Neural cell (in vitro differentiated cells): Measurements from ENCODE around the gene GRIN3A. TPM values are rescaled to one million over a fixed set of nuclear protein-coding genes. Genes with fewer than 3 reads are reported as not detected.

Experiments used
- H2AFZ ChIP-seq: fragments of 200-600, 300-800 bp; sonication (generic), shearing (Covaris generic); 2 replicates; pipeline ENCODE4 v1.6.0; 2014; ENCODE audit warnings: low read depth, mild to moderate bottlenecking, antibody characterized with exemption, low read length, moderate library complexity
- H3F3A ChIP-seq: fragments of 200-600 bp; shearing (Covaris generic); 2 replicates; pipeline ENCODE4 v1.6.1; 2016; ENCODE audit warnings: mild to moderate bottlenecking, moderate library complexity, mixed read lengths, antibody characterized with exemption, low read length; ENCODE audit not compliant: insufficient read depth, poor library complexity, severe bottlenecking
- H3K27ac ChIP-seq: fragments of 200-600, 300-800 bp; sonication (generic), shearing (Covaris generic); 2 replicates; pipeline ENCODE4 v1.5.1; 2014; ENCODE audit warnings: mild to moderate bottlenecking, low read length, moderate library complexity
- H3K27me3 ChIP-seq: fragments of 300-800, 200-600 bp; sonication (generic), shearing (Covaris generic); 2 replicates; pipeline ENCODE4 v1.6.0; 2014; ENCODE audit warnings: mild to moderate bottlenecking, low read depth, low read length, moderate library complexity; ENCODE audit not compliant: insufficient read depth
- H3K36me3 ChIP-seq: fragments of 300-800, 200-600 bp; sonication (generic), shearing (Covaris generic); 2 replicates; pipeline ENCODE4 v1.5.1; 2014; ENCODE audit warnings: mild to moderate bottlenecking, antibody characterized with exemption, low read length, moderate library complexity; ENCODE audit not compliant: insufficient read depth
- H3K4me2 ChIP-seq: fragments of 300-800, 200-600 bp; sonication (generic), shearing (Covaris generic); 2 replicates; pipeline ENCODE4 v1.6.0; 2014; ENCODE audit warnings: mild to moderate bottlenecking, low read length
- H3K4me3 ChIP-seq: fragments of 300-800, 200-600 bp; sonication (generic), shearing (Covaris generic); 2 replicates; pipeline ENCODE4 v1.5.1; 2014; ENCODE audit warnings: mild to moderate bottlenecking, low read length, moderate library complexity
- H3K79me2 ChIP-seq: fragments of 200-600 bp; shearing (Covaris generic); replicated peaks from 2 replicates; pipeline ENCODE4 v1.6.0; 2014; ENCODE audit warnings: mild to moderate bottlenecking, low read length, moderate library complexity; ENCODE audit not compliant: insufficient read depth
- H3K9ac ChIP-seq: fragments of 300-800, 200-600 bp; sonication (generic), shearing (Covaris generic); 2 replicates; pipeline ENCODE4 v1.6.1; 2016; ENCODE audit warnings: mild to moderate bottlenecking, low read length, mixed read lengths
- H3K9me2 ChIP-seq: fragments of 200-600 bp; shearing (Covaris generic); 2 replicates; pipeline ENCODE4 v1.6.1; 2016; ENCODE audit warnings: mild to moderate bottlenecking, low read length, mixed read lengths; ENCODE audit not compliant: insufficient read depth
- H3K9me3 ChIP-seq: fragments of 200-600, 300-800 bp; sonication (generic), shearing (Covaris generic); 2 replicates; pipeline ENCODE4 v1.6.1; 2016; ENCODE audit warnings: mild to moderate bottlenecking, mixed run types, low read length, moderate library complexity, mixed read lengths
- H4K20me1 ChIP-seq: fragments of 200-600 bp; shearing (Covaris generic); 2 replicates; pipeline ENCODE4 v1.6.1; 2016; ENCODE audit warnings: mild to moderate bottlenecking, mixed run types; ENCODE audit not compliant: insufficient read depth
- CTCF ChIP-seq: fragments of 450-650 bp; IDR thresholded peaks from 2 replicates; pipeline ENCODE4 v1.5.1; 2014; ENCODE audit warnings: antibody characterized with exemption, mild to moderate bottlenecking, moderate library complexity; ENCODE audit not compliant: poor library complexity, severe bottlenecking
- EP300 ChIP-seq: fragments of 450-650 bp; conservative IDR thresholded peaks from 2 replicates; pipeline ENCODE4 v1.6.1; 2014; ENCODE audit warnings: antibody characterized with exemption, mild to moderate bottlenecking, moderate library complexity; ENCODE audit not compliant: poor library complexity, severe bottlenecking
- EZH2 ChIP-seq: fragments of 200-600, 300-800 bp; shearing (Covaris generic), sonication (generic); IDR thresholded peaks from 2 replicates; pipeline ENCODE4 v1.6.1; 2014; ENCODE audit warnings: antibody characterized with exemption, low read length, borderline replicate concordance, mild to moderate bottlenecking; ENCODE audit not compliant: insufficient read depth, poor library complexity, severe bottlenecking
- MXI1 ChIP-seq: fragments of 450-650 bp; conservative IDR thresholded peaks from 2 replicates; pipeline ENCODE4 v1.6.1; 2014; ENCODE audit warnings: antibody characterized with exemption, mild to moderate bottlenecking; ENCODE audit not compliant: poor library complexity, severe bottlenecking
- POLR2AphosphoS5 ChIP-seq: IDR thresholded peaks from 2 replicates; pipeline ENCODE4 v1.6.1; 2012
- RAD21 ChIP-seq: fragments of 450-650 bp; conservative IDR thresholded peaks from 2 replicates; pipeline ENCODE4 v1.6.1; 2014; ENCODE audit warnings: antibody characterized with exemption, mild to moderate bottlenecking, moderate library complexity
- SMC3 ChIP-seq: fragments of 450-650 bp; conservative IDR thresholded peaks from 2 replicates; pipeline ENCODE4 v1.6.1; 2014; ENCODE audit warnings: antibody characterized with exemption, mild to moderate bottlenecking, moderate library complexity; ENCODE audit not compliant: poor library complexity
- TAF1 ChIP-seq: IDR thresholded peaks from 2 replicates; pipeline ENCODE4 v1.6.1; 2012; ENCODE audit warnings: low read depth
- polyA plus RNA-seq: library from polyadenylated mRNA; depleted of rRNA; stranded (reverse); fragments of >200 nt; gene quantifications from 2 replicates; pipeline ENCODE4 v1.2.3, GENCODE V29; 2014
- TF ChIP-seq, protein P1 (sequence below): IDR thresholded peaks from 2 replicates; pipeline ENCODE4 v1.6.1; 2012; ENCODE audit warnings: borderline replicate concordance

Gene GRIN3A
- polyA plus RNA-seq, 1 donor from 2014 or later, result 0.59 TPM

GRCh38 chr9:101677861-101678260 lies 60.6 kb downstream of the GRIN3A start:
- Histone ChIP-seq H3K9me2 (no peaks in the 10 kb centered on the region), H4K20me1 (no peaks in the 10 kb centered on the region), H3K36me3 (no peaks in the 10 kb centered on the region), H3K9me3 (no peaks in the 10 kb centered on the region), H3K27me3 (no peaks in the 10 kb centered on the region), H3F3A (no peaks in the 10 kb centered on the region), H3K79me2 (no peaks in the 10 kb centered on the region), H3K9ac (no peak overlapping the region), H3K4me3 (no peak overlapping the region), H2AFZ (no peak overlapping the region), H3K27ac (no peak overlapping the region), H3K4me2 (no peak overlapping the region)
- TF ChIP-seq MXI1 (no peak), SMC3 (no peak), EZH2 (no peak), RAD21 (no peak), TAF1 (no peak), CTCF (no peak), POLR2AphosphoS5 (no peak), EP300 (no peak)
- TF ChIP-seq, protein P1, sequence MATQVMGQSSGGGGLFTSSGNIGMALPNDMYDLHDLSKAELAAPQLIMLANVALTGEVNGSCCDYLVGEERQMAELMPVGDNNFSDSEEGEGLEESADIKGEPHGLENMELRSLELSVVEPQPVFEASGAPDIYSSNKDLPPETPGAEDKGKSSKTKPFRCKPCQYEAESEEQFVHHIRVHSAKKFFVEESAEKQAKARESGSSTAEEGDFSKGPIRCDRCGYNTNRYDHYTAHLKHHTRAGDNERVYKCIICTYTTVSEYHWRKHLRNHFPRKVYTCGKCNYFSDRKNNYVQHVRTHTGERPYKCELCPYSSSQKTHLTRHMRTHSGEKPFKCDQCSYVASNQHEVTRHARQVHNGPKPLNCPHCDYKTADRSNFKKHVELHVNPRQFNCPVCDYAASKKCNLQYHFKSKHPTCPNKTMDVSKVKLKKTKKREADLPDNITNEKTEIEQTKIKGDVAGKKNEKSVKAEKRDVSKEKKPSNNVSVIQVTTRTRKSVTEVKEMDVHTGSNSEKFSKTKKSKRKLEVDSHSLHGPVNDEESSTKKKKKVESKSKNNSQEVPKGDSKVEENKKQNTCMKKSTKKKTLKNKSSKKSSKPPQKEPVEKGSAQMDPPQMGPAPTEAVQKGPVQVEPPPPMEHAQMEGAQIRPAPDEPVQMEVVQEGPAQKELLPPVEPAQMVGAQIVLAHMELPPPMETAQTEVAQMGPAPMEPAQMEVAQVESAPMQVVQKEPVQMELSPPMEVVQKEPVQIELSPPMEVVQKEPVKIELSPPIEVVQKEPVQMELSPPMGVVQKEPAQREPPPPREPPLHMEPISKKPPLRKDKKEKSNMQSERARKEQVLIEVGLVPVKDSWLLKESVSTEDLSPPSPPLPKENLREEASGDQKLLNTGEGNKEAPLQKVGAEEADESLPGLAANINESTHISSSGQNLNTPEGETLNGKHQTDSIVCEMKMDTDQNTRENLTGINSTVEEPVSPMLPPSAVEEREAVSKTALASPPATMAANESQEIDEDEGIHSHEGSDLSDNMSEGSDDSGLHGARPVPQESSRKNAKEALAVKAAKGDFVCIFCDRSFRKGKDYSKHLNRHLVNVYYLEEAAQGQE, result no peak

- Histone ChIP-seq H3K4me2 (no peak overlapping the region), H3K27me3 (no peaks in the 10 kb centered on the region), H3K36me3 (no peaks in the 10 kb centered on the region), H3K27ac (no peak overlapping the region), H3F3A (no peaks in the 10 kb centered on the region), H3K4me3 (no peak overlapping the region), H3K9ac (no peak overlapping the region), H3K9me3 (no peaks in the 10 kb centered on the region), H2AFZ (no peak overlapping the region), H3K9me2 (no peaks in the 10 kb centered on the region), H3K79me2 (no peaks in the 10 kb centered on the region), H4K20me1 (no peaks in the 10 kb centered on the region)
- TF ChIP-seq EP300 (no peak), EZH2 (no peak), RAD21 (no peak), SMC3 (no peak), POLR2AphosphoS5 (no peak), TAF1 (no peak), MXI1 (no peak), CTCF (no peak)
- TF ChIP-seq, protein P1, result no peak
Observed at GRCh38 chr9:101675341-101675740, 63.1 kb downstream of the GRIN3A start.
